Activated CD4-positive, alpha-beta T cell treated with anti-CD3 and anti-CD28 coated beads, Interleukin-2, amount 10 ng/mL, durations not matched to agents 24 days and 14 days (primary cell): ENCODE data around the gene HOXB2. TPM values are rescaled to one million over a fixed set of nuclear protein-coding genes. Genes with fewer than 3 reads are reported as not detected.

ENCODE experiments used
- DNase-seq: peaks from one replicate; pipeline ENCODE4 v3.0.0; 2022
- H3K27ac Mint-ChIP-seq: one replicate; pipeline ENCODE4 v1.8.0; 2022; ENCODE audit warnings: mild to moderate bottlenecking, mixed read lengths
- H3K27me3 Mint-ChIP-seq: one replicate; pipeline ENCODE4 v1.8.0; 2022; ENCODE audit warnings: mixed read lengths
- H3K36me3 Mint-ChIP-seq: one replicate; pipeline ENCODE4 v1.8.0; 2022; ENCODE audit warnings: low read depth, mild to moderate bottlenecking, mixed read lengths
- H3K4me1 Mint-ChIP-seq: one replicate; pipeline ENCODE4 v1.8.0; 2021; ENCODE audit warnings: mixed read lengths
- H3K4me3 Mint-ChIP-seq: one replicate; pipeline ENCODE4 v1.8.0; 2022; ENCODE audit warnings: mild to moderate bottlenecking, moderate library complexity, mixed read lengths
- H3K9me3 Mint-ChIP-seq: one replicate; pipeline ENCODE4 v1.8.0; 2021; ENCODE audit warnings: mixed read lengths
- intact Hi-C: fragments of 100-400 bp; cut with micrococcal nuclease; formaldehyde crosslinking; loops from one replicate; pipeline ENCODE4 v1.15.1; 2023
- total RNA-seq: library from RNA; stranded (reverse); gene quantifications from 2 replicates; pipeline ENCODE4 v1.2.3, GENCODE V29; 2022

HOXB2 gene
- total RNA-seq, 1 donor from 2014 or later: 28.1 TPM

DNA sequence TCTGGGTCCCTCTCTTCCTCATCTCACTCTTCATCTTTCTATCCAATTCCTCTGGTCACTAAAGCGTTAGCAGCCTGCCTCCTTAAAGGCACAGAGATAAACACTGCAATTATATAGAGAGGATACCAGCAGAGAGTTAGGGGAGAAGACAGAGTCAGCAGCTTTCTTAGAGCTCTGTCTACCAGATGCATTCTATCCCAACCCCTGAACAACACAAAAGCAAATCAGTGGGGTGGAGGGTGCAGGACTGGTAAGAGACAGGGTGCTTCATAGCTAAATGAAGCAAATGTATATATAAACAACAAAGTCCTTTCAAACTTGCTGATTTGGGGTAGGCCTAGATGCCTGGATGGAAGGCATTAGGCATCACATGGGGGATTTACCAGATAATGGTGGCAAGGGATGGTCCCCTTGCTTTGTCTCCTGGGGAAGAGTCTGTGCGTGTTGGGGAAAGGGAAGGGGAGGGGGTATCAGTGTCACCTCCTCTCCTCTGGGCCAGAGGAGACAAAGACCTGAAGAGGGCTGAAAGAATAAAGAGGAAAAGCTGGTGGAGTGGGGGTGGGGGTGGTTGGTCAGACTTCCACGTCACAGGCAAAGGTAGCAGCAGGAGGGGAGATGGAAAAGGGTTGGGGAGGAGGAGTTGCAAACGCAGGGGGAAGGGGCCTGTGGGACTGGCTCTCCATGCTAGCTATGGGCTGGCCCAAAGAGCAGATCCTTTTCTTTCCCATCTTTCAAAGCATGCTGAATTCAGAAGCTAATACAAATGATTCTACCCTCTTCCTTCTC lies 21.2 kb upstream of the HOXB2 start:
- no peak for DNase-seq
- peaks cover 16% of the 10 kb centered on the region for H3K36me3 Mint-ChIP-seq
- H3K4me1 Mint-ChIP-seq: peaks cover 19% of the 10 kb centered on the region
- no peak overlapping the region for H3K4me3 Mint-ChIP-seq
- no peaks in the 10 kb centered on the region for H3K9me3 Mint-ChIP-seq
- no peak overlapping the region for H3K27ac Mint-ChIP-seq
- intact Hi-C loops: no loop called here
- peaks cover 28% of the 10 kb centered on the region for H3K27me3 Mint-ChIP-seq

DNA sequence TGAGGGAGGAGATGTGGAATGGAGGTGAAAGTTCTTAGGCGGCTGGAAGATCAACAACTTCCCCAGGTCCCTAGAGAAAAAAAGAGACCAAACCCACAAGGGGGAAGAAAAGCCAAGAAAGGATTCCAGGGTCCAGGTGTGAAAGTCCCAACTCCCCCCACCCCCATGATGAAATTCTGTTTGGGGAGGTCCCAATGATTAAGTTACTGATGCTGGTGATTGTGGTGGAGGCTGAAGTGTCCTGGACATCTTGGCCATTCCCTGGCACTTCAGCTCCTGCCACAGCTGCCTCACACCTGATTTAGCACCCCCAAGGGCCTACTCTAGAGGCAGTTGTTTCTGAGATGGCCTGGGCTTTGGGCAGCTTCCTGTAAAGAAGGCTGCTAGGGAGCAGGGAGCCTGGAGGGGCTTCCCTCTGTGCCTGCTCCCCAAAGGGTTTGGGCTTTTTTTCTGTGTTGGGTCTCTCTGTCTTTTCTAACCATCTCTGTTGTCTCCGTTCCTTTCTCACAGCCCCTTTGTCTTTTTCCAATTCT lies 20.2 kb upstream of the HOXB2 start:
- no peak overlapping the region for H3K4me3 Mint-ChIP-seq
- peaks cover 20% of the 10 kb centered on the region for H3K4me1 Mint-ChIP-seq
- intact Hi-C loops: no loop called here
- peaks cover 16% of the 10 kb centered on the region for H3K36me3 Mint-ChIP-seq
- peaks cover 28% of the 10 kb centered on the region for H3K27me3 Mint-ChIP-seq
- H3K9me3 Mint-ChIP-seq: no peaks in the 10 kb centered on the region
- no peak for DNase-seq
- H3K27ac Mint-ChIP-seq: no peak overlapping the region

DNA sequence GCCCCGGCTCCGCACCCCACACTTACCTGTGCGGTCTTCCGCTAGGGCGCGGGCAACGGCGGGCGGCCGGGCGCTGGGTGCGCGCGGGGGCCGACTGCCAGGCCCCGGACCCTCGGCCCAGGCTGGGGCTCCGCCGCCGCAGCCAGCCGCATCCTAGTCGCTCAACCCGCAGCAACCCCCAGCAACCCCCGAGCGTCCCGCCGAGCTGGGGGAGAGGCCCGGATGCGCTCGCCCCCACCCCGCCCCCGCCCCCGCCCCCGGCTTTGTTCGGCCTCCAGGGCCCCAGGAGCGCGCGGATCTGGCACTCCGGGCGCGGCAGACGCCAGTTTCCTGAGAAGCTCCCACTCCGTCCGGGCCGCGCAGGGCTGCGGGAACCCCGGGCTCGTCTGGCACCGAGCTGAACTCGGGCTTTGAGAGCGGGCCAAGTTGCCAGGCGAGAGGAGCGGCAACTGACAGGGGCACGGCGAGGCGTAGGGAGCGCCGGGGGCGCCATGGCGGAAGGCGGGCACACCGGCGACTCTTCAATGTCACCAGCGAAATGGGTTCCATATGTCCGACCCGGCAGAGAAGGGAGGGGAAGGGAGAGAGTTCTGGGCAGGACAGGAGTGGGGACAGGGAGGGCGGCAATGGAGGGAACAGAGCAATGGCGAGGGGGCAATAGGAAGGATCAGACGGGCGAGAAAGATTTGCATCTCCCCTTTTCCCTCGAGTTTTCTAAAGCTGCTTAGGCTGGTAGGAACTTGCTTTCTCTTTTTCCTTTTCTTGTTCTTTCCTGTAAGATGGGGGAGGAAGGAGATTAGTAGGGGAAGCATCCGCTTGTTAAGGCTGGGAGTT lies 19.5 kb upstream of the HOXB2 start:
- H3K4me1 Mint-ChIP-seq: peaks cover 20% of the 10 kb centered on the region
- no peaks in the 10 kb centered on the region for H3K9me3 Mint-ChIP-seq
- intact Hi-C loops: no loop called here
- no peak overlapping the region for H3K4me3 Mint-ChIP-seq
- H3K27ac Mint-ChIP-seq: no peak overlapping the region
- peaks cover 13% of the 10 kb centered on the region for H3K36me3 Mint-ChIP-seq
- no peak for DNase-seq
- H3K27me3 Mint-ChIP-seq: peaks cover 26% of the 10 kb centered on the region

DNA sequence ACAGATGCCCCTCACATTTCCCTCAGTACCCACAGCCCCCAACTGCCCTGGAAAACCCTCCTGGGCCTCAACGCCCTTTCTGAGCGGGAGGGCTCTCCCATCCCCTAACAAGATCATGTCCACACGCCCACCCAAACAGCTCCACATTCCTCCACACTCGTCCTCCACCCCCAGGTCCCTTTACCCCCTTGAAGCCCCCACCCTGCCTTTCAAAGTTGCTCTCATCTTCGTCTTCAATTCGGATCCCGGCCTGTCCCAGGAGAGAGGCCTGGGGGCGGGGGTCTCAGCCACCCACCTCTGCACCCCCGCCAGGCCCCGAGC lies 18.9 kb upstream of the HOXB2 start:
- H3K9me3 Mint-ChIP-seq: no peaks in the 10 kb centered on the region
- H3K27me3 Mint-ChIP-seq: peaks cover 23% of the 10 kb centered on the region
- H3K36me3 Mint-ChIP-seq: peaks cover 11% of the 10 kb centered on the region
- intact Hi-C loops: no loop called here
- no peak for DNase-seq
- H3K4me3 Mint-ChIP-seq: no peak overlapping the region
- no peak overlapping the region for H3K27ac Mint-ChIP-seq
- peaks cover 20% of the 10 kb centered on the region for H3K4me1 Mint-ChIP-seq

DNA sequence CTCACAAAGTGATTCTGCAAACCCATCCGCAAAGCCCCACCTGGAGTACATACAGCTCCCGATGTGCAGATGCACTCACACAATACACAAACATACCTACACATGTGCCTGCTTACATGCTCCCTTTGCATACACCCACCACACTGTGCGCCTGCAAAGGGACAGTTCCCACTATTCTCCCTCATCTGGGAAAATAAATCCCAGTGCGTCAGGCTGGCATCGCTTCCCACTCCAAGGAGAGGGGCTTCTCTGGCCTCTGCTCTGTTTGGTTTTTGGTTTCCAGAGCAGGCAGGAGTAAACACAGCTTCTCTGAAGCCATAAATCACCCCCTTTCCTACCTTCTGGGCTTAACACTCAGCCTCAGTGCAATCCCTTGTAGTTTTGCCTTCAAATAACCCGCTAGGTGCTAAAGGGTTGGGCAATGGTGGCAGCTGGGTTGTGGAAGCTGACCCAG lies 18.5 kb upstream of the HOXB2 start:
- peaks cover 10% of the 10 kb centered on the region for H3K36me3 Mint-ChIP-seq
- H3K4me1 Mint-ChIP-seq: peaks cover 16% of the 10 kb centered on the region
- no peak for DNase-seq
- H3K4me3 Mint-ChIP-seq: no peak overlapping the region
- no peaks in the 10 kb centered on the region for H3K9me3 Mint-ChIP-seq
- H3K27me3 Mint-ChIP-seq: peaks cover 23% of the 10 kb centered on the region
- intact Hi-C loops: no loop called here
- H3K27ac Mint-ChIP-seq: no peak overlapping the region

DNA sequence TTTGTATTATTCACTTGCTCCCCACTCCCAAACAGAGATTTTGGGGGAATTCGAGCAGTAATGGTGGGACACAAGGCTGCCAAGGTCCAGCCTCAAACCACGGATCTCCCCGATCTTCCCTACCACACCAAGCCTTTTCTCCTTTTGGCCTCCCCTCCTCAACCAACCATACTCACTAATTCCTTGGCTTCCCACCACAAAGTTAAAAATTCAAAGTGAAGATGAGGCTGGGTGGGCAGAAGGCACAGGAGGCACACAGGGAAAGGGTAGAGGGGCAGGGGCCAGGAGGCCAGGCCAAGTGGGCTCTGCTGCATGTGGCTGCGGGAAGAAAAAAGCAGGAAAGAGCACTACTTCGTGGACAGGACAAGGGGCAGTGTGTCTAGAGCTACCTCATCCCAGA lies 18.0 kb upstream of the HOXB2 start:
- intact Hi-C loops: no loop called here
- no peak for DNase-seq
- H3K27me3 Mint-ChIP-seq: peaks cover 23% of the 10 kb centered on the region
- no peaks in the 10 kb centered on the region for H3K9me3 Mint-ChIP-seq
- no peak overlapping the region for H3K4me3 Mint-ChIP-seq
- H3K27ac Mint-ChIP-seq: no peak overlapping the region
- H3K4me1 Mint-ChIP-seq: peaks cover 14% of the 10 kb centered on the region
- H3K36me3 Mint-ChIP-seq: peaks cover 7% of the 10 kb centered on the region

DNA sequence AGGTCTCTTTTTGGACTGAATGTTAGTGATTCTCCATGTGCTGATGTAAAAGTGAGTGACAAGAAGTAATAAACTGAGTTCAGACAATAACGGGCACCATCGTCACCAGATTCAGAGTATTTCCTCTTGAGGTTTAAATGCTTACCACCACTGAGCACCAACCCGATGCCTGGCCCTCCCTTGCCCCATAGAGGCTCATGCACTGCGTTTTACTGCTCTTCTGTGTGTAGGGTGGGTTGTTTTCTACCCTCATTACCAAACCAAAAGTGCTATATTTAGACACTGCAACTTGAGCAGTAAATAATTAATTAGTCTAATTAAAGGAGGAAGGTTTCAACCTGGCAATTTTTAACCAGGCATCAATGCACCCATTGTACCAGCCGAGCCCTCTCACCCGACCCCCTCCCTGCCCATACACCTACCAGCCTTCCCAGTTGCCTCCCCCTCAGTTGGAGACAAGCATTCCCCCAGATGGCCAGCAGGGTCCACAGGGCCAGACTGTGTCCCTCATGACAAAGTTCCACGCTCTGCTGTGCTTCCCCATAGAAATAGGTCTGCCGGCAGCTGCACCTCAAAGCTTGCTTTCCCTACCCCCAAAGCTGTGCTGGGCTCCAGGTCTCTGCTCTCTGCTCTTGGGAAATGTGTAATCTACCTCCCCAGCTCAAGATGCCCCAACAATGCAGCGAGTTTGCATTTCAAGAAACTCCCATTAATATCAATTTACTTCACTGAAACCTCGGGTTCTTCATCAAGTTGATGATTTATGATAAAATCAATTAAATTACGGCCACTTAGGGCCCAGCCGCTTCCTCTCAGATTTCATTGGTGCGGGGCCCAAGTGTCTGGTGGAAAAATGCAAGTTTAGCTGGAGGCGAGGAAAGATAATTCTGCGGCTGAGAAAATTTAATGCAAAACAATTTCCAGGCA lies 17.2 kb upstream of the HOXB2 start:
- Mint-ChIP-seq H3K27ac (no peak overlapping the region), H3K36me3 (peaks cover 7% of the 10 kb centered on the region), H3K4me1 (peaks cover 14% of the 10 kb centered on the region), H3K9me3 (no peaks in the 10 kb centered on the region), H3K4me3 (no peak overlapping the region), H3K27me3 (peaks cover 26% of the 10 kb centered on the region)
- intact Hi-C loops: no loop called here
- no peak for DNase-seq

DNA sequence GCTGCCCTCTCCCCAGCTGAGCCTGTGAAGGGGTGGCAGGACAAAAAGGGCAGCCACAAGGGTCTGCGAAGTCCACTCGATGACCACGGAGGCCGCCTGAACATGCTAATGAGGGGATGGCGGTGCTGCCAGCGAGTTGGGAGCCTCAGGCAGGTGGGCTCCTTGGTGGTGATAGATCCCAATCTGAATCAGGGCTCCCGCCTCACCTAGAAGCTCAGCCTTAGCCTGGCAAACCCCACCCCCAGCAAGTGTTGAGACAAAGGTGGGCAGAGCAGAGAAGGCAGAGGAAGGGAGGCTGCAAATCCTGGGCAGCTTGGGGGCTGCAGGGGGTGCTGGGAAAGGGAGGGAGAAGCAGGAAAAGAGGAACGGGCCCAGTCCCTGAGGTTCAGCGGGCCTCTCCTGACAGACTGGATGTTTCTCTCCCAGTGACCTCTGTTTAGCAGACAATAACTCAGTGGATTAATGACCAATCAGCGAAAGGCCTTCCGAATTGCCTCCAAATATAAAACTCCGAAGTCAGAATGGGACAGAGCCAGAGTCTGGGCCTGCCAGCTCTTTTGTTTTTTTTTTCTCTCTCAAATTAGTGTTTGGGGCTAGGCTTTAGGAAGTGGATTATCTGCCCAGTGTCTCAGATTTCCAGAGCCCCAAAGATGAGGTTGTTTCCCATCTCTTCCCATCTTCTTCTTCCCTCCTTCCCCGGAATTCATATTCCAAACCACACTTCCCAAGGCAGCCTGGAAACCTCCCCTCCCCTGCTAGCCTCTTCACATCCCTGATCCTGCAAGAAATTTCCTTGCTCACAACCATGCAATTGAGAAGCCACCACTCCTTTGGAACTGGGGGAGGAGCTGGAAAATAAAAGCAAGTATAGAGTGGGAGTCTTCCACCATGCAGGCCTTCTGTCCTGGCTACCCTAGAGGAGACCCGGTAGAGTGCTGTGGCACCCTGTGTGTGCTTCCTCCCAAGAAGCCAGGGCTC lies 15.2 kb upstream of the HOXB2 start:
- intact Hi-C loops: no loop called here

DNA sequence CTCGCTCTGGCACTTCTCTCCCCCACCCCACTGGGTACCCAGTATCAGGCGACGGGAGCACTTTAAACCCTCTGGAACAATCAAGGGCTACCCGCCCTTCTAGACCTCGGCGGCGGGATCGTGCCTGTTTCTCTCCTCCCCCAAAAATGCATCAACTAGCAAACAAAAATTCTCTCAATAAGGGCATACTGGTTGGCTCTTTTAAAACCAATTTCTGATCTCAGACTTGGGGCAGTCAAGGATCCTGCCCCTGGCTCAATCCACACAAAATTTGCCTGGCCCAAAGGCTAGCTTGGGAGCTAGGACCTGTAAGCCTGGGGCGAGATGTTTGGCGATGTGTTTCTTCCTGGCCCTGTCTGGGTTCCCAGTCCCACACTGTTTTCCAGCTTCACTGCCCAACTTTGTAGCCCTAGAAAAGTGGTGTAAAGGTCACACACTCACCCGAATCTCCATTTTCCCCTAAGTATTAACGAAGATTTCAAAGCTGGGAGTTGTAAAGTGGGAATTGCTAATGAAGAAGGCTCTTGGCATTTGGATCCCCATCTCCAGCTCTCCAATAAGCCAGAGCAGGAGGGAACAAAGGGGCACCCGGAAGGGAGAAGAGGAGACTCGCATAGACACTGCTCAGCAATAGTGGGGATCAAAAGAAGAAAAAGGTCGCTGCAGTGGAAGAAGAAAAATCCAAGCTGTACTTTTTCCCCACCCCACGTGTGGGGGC lies 14.4 kb upstream of the HOXB2 start:
- Mint-ChIP-seq H3K27me3 (peaks cover 42% of the 10 kb centered on the region), H3K9me3 (no peaks in the 10 kb centered on the region), H3K36me3 (peaks cover 15% of the 10 kb centered on the region), H3K4me1 (peaks cover 21% of the 10 kb centered on the region), H3K27ac (no peak overlapping the region), H3K4me3 (no peak overlapping the region)
- intact Hi-C loops: no loop called here
- DNase-seq: no peak

More for the DNA sequence above, 15.2 kb upstream of the HOXB2 start:
- H3K27ac Mint-ChIP-seq: no peak overlapping the region
- no peak overlapping the region for H3K4me3 Mint-ChIP-seq
- H3K9me3 Mint-ChIP-seq: no peaks in the 10 kb centered on the region
- H3K4me1 Mint-ChIP-seq: peaks cover 20% of the 10 kb centered on the region
- peaks cover 10% of the 10 kb centered on the region for H3K36me3 Mint-ChIP-seq
- no peak for DNase-seq
- peaks cover 40% of the 10 kb centered on the region for H3K27me3 Mint-ChIP-seq

DNA sequence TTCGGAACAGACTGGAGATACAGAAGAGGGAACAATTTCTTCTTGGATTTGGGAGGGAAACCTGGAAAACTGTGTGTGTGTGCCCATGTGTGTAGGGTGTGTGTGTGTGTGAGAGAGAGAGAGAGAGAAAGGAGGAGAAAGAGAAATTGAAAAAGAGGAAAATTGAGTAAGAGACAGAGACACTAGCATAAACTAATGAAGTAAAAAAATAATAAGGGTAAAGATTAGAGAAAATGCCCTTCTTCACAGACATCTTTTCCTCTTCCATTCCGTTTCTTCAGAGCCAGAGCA lies 13.9 kb upstream of the HOXB2 start:
- no peak overlapping the region for H3K27ac Mint-ChIP-seq
- no peak overlapping the region for H3K4me3 Mint-ChIP-seq
- H3K9me3 Mint-ChIP-seq: no peaks in the 10 kb centered on the region
- H3K36me3 Mint-ChIP-seq: peaks cover 16% of the 10 kb centered on the region
- intact Hi-C loops: no loop called here
- DNase-seq: no peak
- H3K4me1 Mint-ChIP-seq: peaks cover 20% of the 10 kb centered on the region
- peaks cover 42% of the 10 kb centered on the region for H3K27me3 Mint-ChIP-seq

DNA sequence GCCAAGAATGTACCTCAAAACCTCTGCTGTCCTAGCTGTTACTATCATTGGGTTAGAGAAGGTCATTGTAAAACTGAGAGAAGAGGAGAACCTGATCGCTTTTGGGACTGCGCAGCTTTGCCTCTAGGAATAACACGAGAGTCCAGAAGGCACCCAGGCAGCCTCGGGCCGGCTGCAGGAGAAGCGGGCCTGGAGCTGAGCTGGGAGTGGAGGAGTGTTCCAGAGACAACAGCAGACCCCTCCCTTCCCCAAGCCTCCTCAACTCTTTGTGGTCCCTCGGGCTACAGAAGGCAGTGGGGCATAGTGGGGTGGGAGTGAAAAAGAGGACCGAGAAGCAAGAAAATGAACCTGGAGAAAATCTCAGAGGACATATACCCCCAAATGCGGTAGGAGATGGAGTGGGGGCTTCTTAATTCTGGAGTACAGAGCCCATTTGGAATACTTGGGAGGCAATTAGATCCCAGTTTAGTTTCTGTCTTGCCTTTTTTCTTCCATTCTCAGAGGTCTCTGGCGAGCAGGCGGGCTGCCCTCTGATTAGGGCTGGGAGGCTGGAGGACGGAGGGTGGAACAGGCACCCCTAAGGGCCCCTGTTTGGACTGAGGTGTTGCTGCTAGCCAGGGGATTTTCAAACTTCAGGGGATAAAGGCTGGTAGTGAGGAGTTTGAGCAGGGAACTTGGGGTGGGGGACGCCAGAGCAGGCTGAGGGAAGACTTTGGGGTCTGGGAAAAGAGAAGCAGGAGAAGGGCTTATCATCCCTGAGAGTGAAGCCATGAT lies 13.3 kb upstream of the HOXB2 start:
- no peak for DNase-seq
- Mint-ChIP-seq H3K4me3 (no peak overlapping the region), H3K27ac (no peak overlapping the region), H3K27me3 (peaks cover 42% of the 10 kb centered on the region), H3K36me3 (peaks cover 17% of the 10 kb centered on the region), H3K4me1 (peaks cover 19% of the 10 kb centered on the region), H3K9me3 (no peaks in the 10 kb centered on the region)
- intact Hi-C loops: no loop called here
